Stomach (tissue), 4 donors: Measurements from ENCODE around the gene SPECC1.

ENCODE experiments used
- EP300 ChIP-seq: sonication (generic); formaldehyde crosslinking; IDR thresholded peaks from one replicate; pipeline ENCODE4 v1.6.1; 2017; ENCODE audit warnings: antibody characterized with exemption
- POLR2A ChIP-seq, 4 donors: fragments of 450-650 bp; IDR thresholded peaks; one replicate each; pipeline ENCODE4 v1.6.1; 2016; ENCODE audit warnings: antibody characterized with exemption in 4 of 4, control low read depth in 2 of 4, mild to moderate bottlenecking in 1 of 4, moderate library complexity in 1 of 4
- POLR2AphosphoS5 ChIP-seq, 3 donors: sonication (generic); formaldehyde crosslinking; IDR thresholded peaks; one replicate each; pipeline ENCODE4 v1.6.1; 2016; ENCODE audit warnings: antibody characterized with exemption in 3 of 3
- TF ChIP-seq, protein P1 (sequence below), 7 experiments: fragments of 450-650 bp in 4 of 7; fragments of 200-600 bp in 3 of 7; sonication (generic) in 3 of 7; IDR thresholded peaks; one replicate each; pipeline ENCODE4 v1.5.1; 2016 to 2019; ENCODE audit warnings: antibody characterized with exemption in 7 of 7, control low read depth in 2 of 7, mild to moderate bottlenecking in 1 of 7

DNA sequence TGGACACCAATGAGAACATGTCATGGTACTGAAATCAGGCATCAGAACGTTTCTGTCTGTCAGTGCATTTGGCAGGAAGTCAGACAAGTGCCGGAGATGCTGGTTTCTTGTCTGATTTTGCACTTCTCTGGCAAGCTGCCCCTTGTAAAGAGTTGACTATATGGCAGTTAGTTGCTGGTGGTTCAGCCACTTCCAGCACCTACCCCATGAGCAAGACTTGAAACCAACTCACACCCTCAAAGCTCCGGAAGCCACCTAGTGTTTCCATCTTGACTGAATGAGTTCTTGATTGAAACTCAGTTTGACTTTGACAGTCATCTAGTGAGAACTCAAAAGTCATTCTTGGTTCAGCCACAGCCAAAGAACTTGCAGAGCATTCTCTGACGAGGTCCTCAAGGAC, 225.1 kb downstream of the SPECC1 start:
- TF ChIP-seq EP300, result no peak
- TF ChIP-seq, protein P1, sequence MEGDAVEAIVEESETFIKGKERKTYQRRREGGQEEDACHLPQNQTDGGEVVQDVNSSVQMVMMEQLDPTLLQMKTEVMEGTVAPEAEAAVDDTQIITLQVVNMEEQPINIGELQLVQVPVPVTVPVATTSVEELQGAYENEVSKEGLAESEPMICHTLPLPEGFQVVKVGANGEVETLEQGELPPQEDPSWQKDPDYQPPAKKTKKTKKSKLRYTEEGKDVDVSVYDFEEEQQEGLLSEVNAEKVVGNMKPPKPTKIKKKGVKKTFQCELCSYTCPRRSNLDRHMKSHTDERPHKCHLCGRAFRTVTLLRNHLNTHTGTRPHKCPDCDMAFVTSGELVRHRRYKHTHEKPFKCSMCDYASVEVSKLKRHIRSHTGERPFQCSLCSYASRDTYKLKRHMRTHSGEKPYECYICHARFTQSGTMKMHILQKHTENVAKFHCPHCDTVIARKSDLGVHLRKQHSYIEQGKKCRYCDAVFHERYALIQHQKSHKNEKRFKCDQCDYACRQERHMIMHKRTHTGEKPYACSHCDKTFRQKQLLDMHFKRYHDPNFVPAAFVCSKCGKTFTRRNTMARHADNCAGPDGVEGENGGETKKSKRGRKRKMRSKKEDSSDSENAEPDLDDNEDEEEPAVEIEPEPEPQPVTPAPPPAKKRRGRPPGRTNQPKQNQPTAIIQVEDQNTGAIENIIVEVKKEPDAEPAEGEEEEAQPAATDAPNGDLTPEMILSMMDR (IDR thresholded peaks at IDR 0.05), result no peak
- no peak for TF ChIP-seq POLR2AphosphoS5 (IDR thresholded peaks at IDR 0.05)
- no peak for TF ChIP-seq POLR2A (IDR thresholded peaks at IDR 0.05)
